Measurements from ENCODE around the gene GLCE.
A peak's percentile ranks its signal among the peaks of the same experiment; 100 is the strongest.

The GLCE gene

DNA sequence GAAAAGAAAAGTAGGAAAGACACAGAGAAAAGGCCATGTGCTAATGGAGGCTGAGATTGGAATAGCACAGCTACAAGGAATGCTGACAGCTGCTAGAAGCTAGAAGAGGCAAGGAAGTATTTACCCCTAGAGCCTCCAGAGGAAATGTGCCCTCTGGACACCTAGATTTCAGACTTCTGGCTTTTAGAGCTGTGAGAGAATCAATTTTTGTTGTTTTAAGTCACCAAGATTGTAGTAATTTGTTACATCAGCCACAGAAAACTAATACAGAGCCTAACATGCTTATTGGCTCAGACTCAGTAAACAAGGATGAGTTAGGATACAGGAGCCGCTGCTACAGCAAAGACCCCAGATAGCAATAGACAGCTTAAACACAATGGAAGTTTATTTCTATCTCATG lies 33.1 kb upstream of the GLCE start:
- H3K4ac ChIP-seq (ENCODE audit: low read depth, low read length): no peak overlapping the region
- H2BK12ac ChIP-seq (ENCODE audit: low read length): no peak overlapping the region
- DNase-seq: peak in 1 of 2 donors; percentile 50
- peaks cover 12 to 28% of the 10 kb centered on the region in 2 experiments for H3K4me1 ChIP-seq (ENCODE audit: control insufficient read depth in 1 of 2, insufficient read depth in 2 of 2, low read length in 2 of 2)
- H2BK5ac ChIP-seq (ENCODE audit: low read depth, low read length, poor library complexity): no peak overlapping the region
- no peak overlapping the region for H3K18ac ChIP-seq (ENCODE audit: low read length)
- no peak overlapping the region for H4K8ac ChIP-seq (ENCODE audit: low read depth, low read length)
- no CpG with 5 or more reads among the region's 1 CpG for WGBS (ENCODE audit: extremely low coverage, insufficient coverage, insufficient read length)
- no peak overlapping the region for H2BK120ac ChIP-seq (ENCODE audit: insufficient read depth, low read length, poor library complexity)
- H3K9me3 ChIP-seq (ENCODE audit: insufficient read depth, low read depth, low read length): no peaks in the 10 kb centered on the region
- H3K79me2 ChIP-seq (ENCODE audit: control insufficient read depth, insufficient read depth, low read length, poor library complexity): no peaks in the 10 kb centered on the region
- H3K9ac ChIP-seq (ENCODE audit: low read length): no peak overlapping the region
- no peaks in the 10 kb centered on the region for H3K27me3 ChIP-seq (ENCODE audit: insufficient read depth, low read length)
- H3K36me3 ChIP-seq (ENCODE audit: control insufficient read depth in 1 of 2, insufficient read depth in 2 of 2, low read length in 2 of 2): no peaks in the 10 kb centered on the region
- H3K79me1 ChIP-seq (ENCODE audit: low read length): peaks cover 5% of the 10 kb centered on the region
- H2AK5ac ChIP-seq (ENCODE audit: low read length): no peak overlapping the region
- no peak overlapping the region for H3K4me3 ChIP-seq (ENCODE audit: low read depth, low read length)
- no peak overlapping the region for H3K4me2 ChIP-seq (ENCODE audit: low read length)
- no peak overlapping the region for H4K12ac ChIP-seq (ENCODE audit: low read depth, low read length)
- H3K27ac ChIP-seq (ENCODE audit: low read depth, low read length): no peak overlapping the region
- no peak overlapping the region for H3K14ac ChIP-seq (ENCODE audit: low read length)
- H3K23ac ChIP-seq (ENCODE audit: low read length): no peak overlapping the region
- no peak overlapping the region for H4K91ac ChIP-seq (ENCODE audit: low read depth, low read length)
- no peak overlapping the region for H2AFZ ChIP-seq (ENCODE audit: insufficient read depth, low read length, poor library complexity)

DNA sequence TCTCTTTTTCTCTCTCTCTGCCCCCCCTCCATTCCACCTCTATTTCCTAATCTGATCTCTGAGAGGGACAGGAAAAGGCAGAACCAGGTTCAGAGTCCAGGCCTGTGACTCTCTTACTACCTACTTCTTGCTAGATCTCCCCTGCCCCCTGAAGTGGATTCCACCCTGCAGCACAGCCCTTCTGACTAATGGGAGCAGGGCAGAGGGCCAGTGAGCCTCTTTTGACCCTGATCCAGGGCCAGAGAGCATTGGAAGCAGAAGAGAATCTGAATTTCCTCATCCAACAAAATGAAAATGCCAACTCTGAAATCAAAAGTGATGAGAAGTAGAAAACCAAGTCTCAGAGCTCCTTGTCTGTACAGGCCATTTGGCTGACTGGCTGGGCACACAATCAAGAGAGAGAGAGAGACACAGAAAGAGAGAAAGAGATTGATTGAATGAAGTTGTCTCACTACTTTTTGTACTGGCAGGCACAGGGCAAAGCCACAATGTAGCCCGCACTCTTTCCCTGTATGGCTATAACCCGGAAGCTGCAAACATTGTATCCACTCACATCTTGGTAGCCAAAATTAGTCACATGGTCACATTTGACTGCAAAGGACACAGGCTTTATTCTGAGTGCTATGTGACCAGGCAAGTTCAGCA lies 31.6 kb upstream of the GLCE start:
- Histone ChIP-seq H3K27me3 (ENCODE audit: insufficient read depth, low read length) (no peaks in the 10 kb centered on the region), H3K9me3 (ENCODE audit: insufficient read depth, low read depth, low read length) (no peaks in the 10 kb centered on the region), H4K8ac (ENCODE audit: low read depth, low read length) (peak overlapping the region; percentile 36), H4K12ac (ENCODE audit: low read depth, low read length) (no peak overlapping the region), H4K91ac (ENCODE audit: low read depth, low read length) (peak overlapping the region; percentile 56), H3K9ac (ENCODE audit: low read length) (no peak overlapping the region), H3K14ac (ENCODE audit: low read length) (no peak overlapping the region), H3K18ac (ENCODE audit: low read length) (no peak overlapping the region), H3K79me1 (ENCODE audit: low read length) (peaks cover 7% of the 10 kb centered on the region), H3K36me3 (ENCODE audit: control insufficient read depth in 1 of 2, insufficient read depth in 2 of 2, low read length in 2 of 2) (no peaks in the 10 kb centered on the region), H2AFZ (ENCODE audit: insufficient read depth, low read length, poor library complexity) (peak overlapping the region; percentile 39), H2AK5ac (ENCODE audit: low read length) (no peak overlapping the region), H3K4me1 (ENCODE audit: control insufficient read depth in 1 of 2, insufficient read depth in 2 of 2, low read length in 2 of 2) (peaks cover 12 to 28% of the 10 kb centered on the region in 2 experiments), H3K27ac (ENCODE audit: low read depth, low read length) (peak overlapping the region; percentile 32), H3K4me2 (ENCODE audit: low read length) (no peak overlapping the region), H3K4me3 (ENCODE audit: low read depth, low read length) (no peak overlapping the region), H2BK120ac (ENCODE audit: insufficient read depth, low read length, poor library complexity) (no peak overlapping the region), H3K23ac (ENCODE audit: low read length) (no peak overlapping the region), H3K79me2 (ENCODE audit: control insufficient read depth, insufficient read depth, low read length, poor library complexity) (no peaks in the 10 kb centered on the region), H2BK5ac (ENCODE audit: low read depth, low read length, poor library complexity) (peak overlapping the region; percentile 16), H2BK12ac (ENCODE audit: low read length) (peak overlapping the region; percentile 85), H3K4ac (ENCODE audit: low read depth, low read length) (no peak overlapping the region)
- peak; percentile 32 to 77 for DNase-seq
- no CpG with 5 or more reads among the region's 2 CpGs for WGBS (ENCODE audit: extremely low coverage, insufficient coverage, insufficient read length)

DNA sequence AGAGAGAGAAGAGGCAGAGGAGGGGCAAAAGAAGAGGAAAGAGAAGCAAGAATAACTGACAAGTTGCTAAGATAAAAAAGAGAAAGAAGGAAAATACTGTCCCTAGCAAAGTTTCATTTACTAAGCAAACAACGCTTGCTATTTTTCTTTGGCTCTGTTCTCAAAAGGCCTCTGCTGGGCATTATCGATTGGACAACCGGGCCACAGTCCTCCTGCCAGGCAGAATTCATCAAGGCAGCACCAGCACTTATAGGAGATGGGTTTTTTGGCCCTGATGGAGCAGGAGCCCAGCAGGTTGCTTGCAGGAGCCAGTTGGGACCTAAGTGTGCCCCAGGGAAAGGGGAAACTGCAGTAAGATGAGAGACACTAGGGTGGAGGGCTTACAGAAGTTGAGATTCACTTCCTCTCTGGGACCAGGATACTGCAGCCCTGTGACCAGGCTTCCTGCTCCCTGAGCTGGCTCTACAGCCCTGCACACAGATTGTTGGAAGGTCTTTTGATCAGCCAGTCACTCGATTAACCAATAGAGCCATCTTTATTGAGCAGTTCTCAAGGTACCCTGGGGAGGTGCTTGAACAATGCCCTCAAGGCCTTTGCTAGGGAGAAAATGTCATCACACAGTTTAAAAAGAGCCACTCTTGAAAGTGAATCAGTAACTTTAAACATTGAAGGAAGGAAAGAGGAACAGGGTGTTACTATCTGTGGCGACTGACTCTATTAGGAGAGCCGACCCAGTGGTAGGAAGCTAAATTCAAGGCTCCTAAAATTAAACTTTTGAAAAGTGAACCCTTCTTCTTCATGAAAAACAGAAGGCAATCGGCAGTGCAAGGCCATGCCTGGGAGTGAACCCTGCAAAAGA lies 28.8 kb upstream of the GLCE start:
- H2AK5ac ChIP-seq (ENCODE audit: low read length): no peak overlapping the region
- H2AFZ ChIP-seq (ENCODE audit: insufficient read depth, low read length, poor library complexity): no peak overlapping the region
- H3K36me3 ChIP-seq (ENCODE audit: control insufficient read depth in 1 of 2, insufficient read depth in 2 of 2, low read length in 2 of 2): no peaks in the 10 kb centered on the region
- H3K4me2 ChIP-seq (ENCODE audit: low read length): no peak overlapping the region
- H3K23ac ChIP-seq (ENCODE audit: low read length): no peak overlapping the region
- H3K79me2 ChIP-seq (ENCODE audit: control insufficient read depth, insufficient read depth, low read length, poor library complexity): no peaks in the 10 kb centered on the region
- H2BK5ac ChIP-seq (ENCODE audit: low read depth, low read length, poor library complexity): no peak overlapping the region
- peaks cover 7% of the 10 kb centered on the region for H3K79me1 ChIP-seq (ENCODE audit: low read length)
- no peak overlapping the region for H3K27ac ChIP-seq (ENCODE audit: low read depth, low read length)
- peaks cover 12 to 17% of the 10 kb centered on the region in 2 experiments for H3K4me1 ChIP-seq (ENCODE audit: control insufficient read depth in 1 of 2, insufficient read depth in 2 of 2, low read length in 2 of 2)
- no peak overlapping the region for H4K91ac ChIP-seq (ENCODE audit: low read depth, low read length)
- H4K12ac ChIP-seq (ENCODE audit: low read depth, low read length): no peak overlapping the region
- no peaks in the 10 kb centered on the region for H3K27me3 ChIP-seq (ENCODE audit: insufficient read depth, low read length)
- H4K8ac ChIP-seq (ENCODE audit: low read depth, low read length): no peak overlapping the region
- H3K18ac ChIP-seq (ENCODE audit: low read length): no peak overlapping the region
- no peak overlapping the region for H2BK12ac ChIP-seq (ENCODE audit: low read length)
- no peak overlapping the region for H3K9ac ChIP-seq (ENCODE audit: low read length)
- H3K4ac ChIP-seq (ENCODE audit: low read depth, low read length): no peak overlapping the region
- DNase-seq: no peak
- H2BK120ac ChIP-seq (ENCODE audit: insufficient read depth, low read length, poor library complexity): no peak overlapping the region
- no peak overlapping the region for H3K4me3 ChIP-seq (ENCODE audit: low read depth, low read length)
- no peak overlapping the region for H3K14ac ChIP-seq (ENCODE audit: low read length)
- WGBS (ENCODE audit: extremely low coverage, insufficient coverage, insufficient read length): no CpG with 5 or more reads among the region's 7 CpGs
- no peaks in the 10 kb centered on the region for H3K9me3 ChIP-seq (ENCODE audit: insufficient read depth, low read depth, low read length)

DNA sequence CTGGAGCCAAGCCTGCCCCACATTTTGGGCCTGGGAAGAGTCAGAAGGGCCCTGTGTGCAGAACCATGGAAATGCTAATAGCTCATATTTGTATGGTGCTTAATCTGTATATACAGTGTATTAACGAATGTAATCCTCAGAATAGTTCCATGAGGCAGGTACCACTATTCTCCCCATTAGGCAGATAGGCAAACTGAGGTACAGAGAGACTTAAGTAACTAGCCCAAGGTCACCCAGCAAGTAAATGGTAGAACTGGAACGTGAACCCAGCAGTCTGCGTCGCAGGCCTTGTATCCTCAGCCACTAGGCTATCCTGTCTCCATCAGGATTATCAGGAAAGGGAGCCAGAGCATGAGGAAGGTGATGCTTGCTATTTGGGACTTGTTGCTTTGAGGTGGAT lies 28.0 kb upstream of the GLCE start:
- Histone ChIP-seq H3K27ac (ENCODE audit: low read depth, low read length) (no peak overlapping the region), H3K9ac (ENCODE audit: low read length) (no peak overlapping the region), H3K4ac (ENCODE audit: low read depth, low read length) (no peak overlapping the region), H3K79me1 (ENCODE audit: low read length) (peaks cover 7% of the 10 kb centered on the region), H3K27me3 (ENCODE audit: insufficient read depth, low read length) (no peaks in the 10 kb centered on the region), H2AFZ (ENCODE audit: insufficient read depth, low read length, poor library complexity) (no peak overlapping the region), H3K36me3 (ENCODE audit: control insufficient read depth in 1 of 2, insufficient read depth in 2 of 2, low read length in 2 of 2) (no peaks in the 10 kb centered on the region), H3K4me1 (ENCODE audit: control insufficient read depth in 1 of 2, insufficient read depth in 2 of 2, low read length in 2 of 2) (peaks cover 12 to 17% of the 10 kb centered on the region in 2 experiments), H3K14ac (ENCODE audit: low read length) (no peak overlapping the region), H2AK5ac (ENCODE audit: low read length) (no peak overlapping the region), H4K91ac (ENCODE audit: low read depth, low read length) (no peak overlapping the region), H4K12ac (ENCODE audit: low read depth, low read length) (no peak overlapping the region), H3K18ac (ENCODE audit: low read length) (no peak overlapping the region), H3K23ac (ENCODE audit: low read length) (no peak overlapping the region), H3K9me3 (ENCODE audit: insufficient read depth, low read depth, low read length) (peaks cover 2% of the 10 kb centered on the region), H2BK5ac (ENCODE audit: low read depth, low read length, poor library complexity) (no peak overlapping the region), H3K4me3 (ENCODE audit: low read depth, low read length) (no peak overlapping the region), H4K8ac (ENCODE audit: low read depth, low read length) (no peak overlapping the region), H3K4me2 (ENCODE audit: low read length) (no peak overlapping the region), H2BK120ac (ENCODE audit: insufficient read depth, low read length, poor library complexity) (no peak overlapping the region), H2BK12ac (ENCODE audit: low read length) (no peak overlapping the region), H3K79me2 (ENCODE audit: control insufficient read depth, insufficient read depth, low read length, poor library complexity) (no peaks in the 10 kb centered on the region)
- DNase-seq: no peak
- WGBS (ENCODE audit: extremely low coverage, insufficient coverage, insufficient read length): no CpG with 5 or more reads among the region's 4 CpGs
